ENCODE data around the gene ASPN.

DNA sequence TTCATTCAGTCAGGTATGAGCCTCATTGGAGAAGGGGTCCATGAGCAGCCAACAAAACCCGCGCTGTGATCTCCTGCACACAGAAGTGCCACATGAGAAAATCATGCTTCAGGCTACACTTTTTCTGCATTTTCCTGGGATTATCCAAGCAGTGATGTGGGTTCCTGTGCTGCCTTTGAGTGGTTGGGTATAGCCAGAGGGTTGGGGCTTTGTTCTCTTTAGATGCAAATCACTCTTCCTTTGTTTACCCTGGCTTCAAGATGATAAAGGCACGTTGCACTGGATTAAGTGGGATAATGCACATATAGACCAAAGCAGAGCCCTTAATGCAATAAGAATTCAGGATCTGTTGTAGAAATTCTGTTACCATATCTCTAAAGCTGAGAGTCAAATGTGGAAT, 34.7 kb upstream of the ASPN start:
- TF ChIP-seq POLR2A (IDR thresholded peaks at IDR 0.05) = no peak
- TF ChIP-seq, protein P1, sequence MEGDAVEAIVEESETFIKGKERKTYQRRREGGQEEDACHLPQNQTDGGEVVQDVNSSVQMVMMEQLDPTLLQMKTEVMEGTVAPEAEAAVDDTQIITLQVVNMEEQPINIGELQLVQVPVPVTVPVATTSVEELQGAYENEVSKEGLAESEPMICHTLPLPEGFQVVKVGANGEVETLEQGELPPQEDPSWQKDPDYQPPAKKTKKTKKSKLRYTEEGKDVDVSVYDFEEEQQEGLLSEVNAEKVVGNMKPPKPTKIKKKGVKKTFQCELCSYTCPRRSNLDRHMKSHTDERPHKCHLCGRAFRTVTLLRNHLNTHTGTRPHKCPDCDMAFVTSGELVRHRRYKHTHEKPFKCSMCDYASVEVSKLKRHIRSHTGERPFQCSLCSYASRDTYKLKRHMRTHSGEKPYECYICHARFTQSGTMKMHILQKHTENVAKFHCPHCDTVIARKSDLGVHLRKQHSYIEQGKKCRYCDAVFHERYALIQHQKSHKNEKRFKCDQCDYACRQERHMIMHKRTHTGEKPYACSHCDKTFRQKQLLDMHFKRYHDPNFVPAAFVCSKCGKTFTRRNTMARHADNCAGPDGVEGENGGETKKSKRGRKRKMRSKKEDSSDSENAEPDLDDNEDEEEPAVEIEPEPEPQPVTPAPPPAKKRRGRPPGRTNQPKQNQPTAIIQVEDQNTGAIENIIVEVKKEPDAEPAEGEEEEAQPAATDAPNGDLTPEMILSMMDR (IDR thresholded peaks at IDR 0.05) = no peak
